ENCODE results near the gene C11orf21.

Gene C11orf21

GRCh38 chr11:2325719-2326118 is 24.0 kb upstream of the C11orf21 start:
- Histone ChIP-seq H3K36me3 (ENCODE audit: control insufficient read depth, low read length) (no peaks in the 10 kb centered on the region), H3F3A (ENCODE audit: control insufficient read depth, insufficient read depth) (no peaks in the 10 kb centered on the region), H3K27me3 (ENCODE audit: control insufficient read depth, low read length) (no peaks in the 10 kb centered on the region), H3K4me3 (ENCODE audit: low read length) (no peak overlapping the region), H3K4me1 (ENCODE audit: control insufficient read depth, low read length) (no peaks in the 10 kb centered on the region), H3K9me2 (replicated peaks; ENCODE audit: control insufficient read depth, low read length) (no peaks in the 10 kb centered on the region), H3K4me2 (ENCODE audit: low read length) (no peak overlapping the region), H4K20me1 (ENCODE audit: control insufficient read depth, insufficient read depth, low read depth, low read length) (no peaks in the 10 kb centered on the region), H3K79me2 (ENCODE audit: control insufficient read depth, low read length) (no peaks in the 10 kb centered on the region), H3K9me3 (ENCODE audit: control insufficient read depth, insufficient read depth, low read length) (peaks cover 1% of the 10 kb centered on the region; the same call in 1 of the 2 replicates), H3K27ac (ENCODE audit: low read depth, low read length) (no peak overlapping the region)
- TF ChIP-seq EZH2phosphoT487 (IDR thresholded peaks at IDR 0.05; ENCODE audit: borderline replicate concordance, low read length), result no peak
- TF ChIP-seq, protein P1, sequence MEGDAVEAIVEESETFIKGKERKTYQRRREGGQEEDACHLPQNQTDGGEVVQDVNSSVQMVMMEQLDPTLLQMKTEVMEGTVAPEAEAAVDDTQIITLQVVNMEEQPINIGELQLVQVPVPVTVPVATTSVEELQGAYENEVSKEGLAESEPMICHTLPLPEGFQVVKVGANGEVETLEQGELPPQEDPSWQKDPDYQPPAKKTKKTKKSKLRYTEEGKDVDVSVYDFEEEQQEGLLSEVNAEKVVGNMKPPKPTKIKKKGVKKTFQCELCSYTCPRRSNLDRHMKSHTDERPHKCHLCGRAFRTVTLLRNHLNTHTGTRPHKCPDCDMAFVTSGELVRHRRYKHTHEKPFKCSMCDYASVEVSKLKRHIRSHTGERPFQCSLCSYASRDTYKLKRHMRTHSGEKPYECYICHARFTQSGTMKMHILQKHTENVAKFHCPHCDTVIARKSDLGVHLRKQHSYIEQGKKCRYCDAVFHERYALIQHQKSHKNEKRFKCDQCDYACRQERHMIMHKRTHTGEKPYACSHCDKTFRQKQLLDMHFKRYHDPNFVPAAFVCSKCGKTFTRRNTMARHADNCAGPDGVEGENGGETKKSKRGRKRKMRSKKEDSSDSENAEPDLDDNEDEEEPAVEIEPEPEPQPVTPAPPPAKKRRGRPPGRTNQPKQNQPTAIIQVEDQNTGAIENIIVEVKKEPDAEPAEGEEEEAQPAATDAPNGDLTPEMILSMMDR (IDR thresholded peaks at IDR 0.05; ENCODE audit: low read depth, low read length, poor library complexity, severe bottlenecking), result no peak

GRCh38 chr11:2325123-2325522 is 23.4 kb upstream of the C11orf21 start:
- no peaks in the 10 kb centered on the region for H3K36me3 ChIP-seq (ENCODE audit: control insufficient read depth, low read length)

DNA sequence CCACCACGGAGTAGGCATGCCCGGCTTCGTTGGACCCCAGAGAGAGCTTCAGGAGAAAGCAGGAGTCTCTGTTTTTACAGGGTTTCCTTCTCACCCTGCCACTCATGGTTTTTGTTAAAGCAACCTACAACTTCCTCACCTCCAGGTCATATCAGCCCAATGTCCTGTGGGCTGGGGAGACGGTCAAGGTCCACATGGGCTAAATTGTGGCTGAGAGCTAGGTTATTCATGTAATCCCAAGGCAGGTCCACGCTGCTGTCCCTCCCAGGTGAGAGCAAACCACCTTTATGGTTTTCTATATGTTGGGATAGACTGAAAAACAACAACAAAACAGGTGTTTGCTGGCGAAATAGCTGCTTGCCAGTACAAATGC is 19.6 kb upstream of the C11orf21 start:
- no peaks in the 10 kb centered on the region for H3K27me3 ChIP-seq (ENCODE audit: control insufficient read depth, low read length)
- TF ChIP-seq EZH2phosphoT487 (IDR thresholded peaks at IDR 0.05; ENCODE audit: borderline replicate concordance, low read length), result no peak
- TF ChIP-seq, protein P1 (IDR thresholded peaks at IDR 0.05; ENCODE audit: low read depth, low read length, poor library complexity, severe bottlenecking), result no peak
- H4K20me1 ChIP-seq (ENCODE audit: control insufficient read depth, insufficient read depth, low read depth, low read length), result no peaks in the 10 kb centered on the region
- H3K36me3 ChIP-seq (ENCODE audit: control insufficient read depth, low read length), result no peaks in the 10 kb centered on the region
- H3F3A ChIP-seq (ENCODE audit: control insufficient read depth, insufficient read depth), result no peaks in the 10 kb centered on the region
- H3K4me3 ChIP-seq (ENCODE audit: low read length), result no peak overlapping the region
- no peaks in the 10 kb centered on the region for H3K9me3 ChIP-seq (ENCODE audit: control insufficient read depth, insufficient read depth, low read length)
- H3K27ac ChIP-seq (ENCODE audit: low read depth, low read length), result no peak overlapping the region
- no peak overlapping the region for H3K4me2 ChIP-seq (ENCODE audit: low read length)
- no peaks in the 10 kb centered on the region for H3K4me1 ChIP-seq (ENCODE audit: control insufficient read depth, low read length)
- no peaks in the 10 kb centered on the region for H3K79me2 ChIP-seq (ENCODE audit: control insufficient read depth, low read length)
- H3K9me2 ChIP-seq (replicated peaks; ENCODE audit: control insufficient read depth, low read length), result no peaks in the 10 kb centered on the region

More at GRCh38 chr11:2325123-2325522, 23.4 kb upstream of the C11orf21 start:
- H3K4me1 ChIP-seq (ENCODE audit: control insufficient read depth, low read length), result no peaks in the 10 kb centered on the region
- no peaks in the 10 kb centered on the region for H3K79me2 ChIP-seq (ENCODE audit: control insufficient read depth, low read length)
- no peaks in the 10 kb centered on the region for H3K9me2 ChIP-seq (replicated peaks; ENCODE audit: control insufficient read depth, low read length)
- no peaks in the 10 kb centered on the region for H3K27me3 ChIP-seq (ENCODE audit: control insufficient read depth, low read length)
- H3F3A ChIP-seq (ENCODE audit: control insufficient read depth, insufficient read depth), result no peaks in the 10 kb centered on the region
- H3K27ac ChIP-seq (ENCODE audit: low read depth, low read length), result no peak overlapping the region
- H3K9me3 ChIP-seq (ENCODE audit: control insufficient read depth, insufficient read depth, low read length), result no peaks in the 10 kb centered on the region
- no peak for TF ChIP-seq EZH2phosphoT487 (IDR thresholded peaks at IDR 0.05; ENCODE audit: borderline replicate concordance, low read length)
- TF ChIP-seq, protein P1 (IDR thresholded peaks at IDR 0.05; ENCODE audit: low read depth, low read length, poor library complexity, severe bottlenecking), result no peak
- no peaks in the 10 kb centered on the region for H4K20me1 ChIP-seq (ENCODE audit: control insufficient read depth, insufficient read depth, low read depth, low read length)
- H3K4me2 ChIP-seq (ENCODE audit: low read length), result no peak overlapping the region
- no peak overlapping the region for H3K4me3 ChIP-seq (ENCODE audit: low read length)
